Suprapubic skin (tissue), 4 donors: Measurements from ENCODE around the gene FAM89A. TPM values are rescaled to one million over a fixed set of nuclear protein-coding genes. Genes with fewer than 3 reads are reported as not detected.
"Not testable (repeated sequence)": the region's sequence is repeated elsewhere in the genome, so short reads cannot be mapped to it uniquely, and the experiment has no call there.

Experiments used
- DNase-seq, 2 donors: peaks; one replicate each; pipeline ENCODE4 v3.0.0-alpha.2; 2019; ENCODE audit warnings: low spot score in 2 of 2
- H3K27ac ChIP-seq: fragments of 200-600 bp; sonication (generic); one replicate; pipeline ENCODE4 v1.5.1; 2019
- H3K27me3 ChIP-seq: fragments of 200-600 bp; sonication (generic); one replicate; pipeline ENCODE4 v1.5.1; 2019
- H3K36me3 ChIP-seq: fragments of 200-600 bp; sonication (generic); one replicate; pipeline ENCODE4 v1.5.1; 2019
- H3K4me1 ChIP-seq: fragments of 200-600 bp; sonication (generic); one replicate; pipeline ENCODE4 v1.5.1; 2019
- H3K4me3 ChIP-seq: fragments of 200-600 bp; sonication (generic); one replicate; pipeline ENCODE4 v1.5.1; 2019; ENCODE audit warnings: mild to moderate bottlenecking
- H3K9me3 ChIP-seq: fragments of 200-600 bp; sonication (generic); one replicate; pipeline ENCODE4 v1.5.1; 2019
- EP300 ChIP-seq: sonication (generic); formaldehyde crosslinking; IDR thresholded peaks from one replicate; pipeline ENCODE4 v1.6.1; 2017; ENCODE audit warnings: antibody characterized with exemption
- POLR2A ChIP-seq, 2 donors: fragments of 450-650 bp; IDR thresholded peaks; one replicate each; pipeline ENCODE4 v1.6.1; 2017; ENCODE audit warnings: antibody characterized with exemption in 2 of 2, mild to moderate bottlenecking in 2 of 2, moderate library complexity in 2 of 2
- POLR2AphosphoS5 ChIP-seq, 3 donors: sonication (generic); formaldehyde crosslinking; IDR thresholded peaks; one replicate each; pipeline ENCODE4 v1.6.1; 2017; ENCODE audit warnings: antibody characterized with exemption in 3 of 3
- WGBS: methylation state at CpG from one replicate; pipeline ENCODE4 v1.1.5; 2018; 5-methylcytosine and 5-hydroxymethylcytosine counted together
- total RNA-seq, 4 donors: library from RNA; depleted of rRNA; stranded (reverse); fragments of >200 nt; gene quantifications; one replicate each; pipeline ENCODE4 v1.1.0, GENCODE V29; 2016
- TF ChIP-seq, protein P1 (sequence below), 2 donors: fragments of 200-600 bp in 1 of 2; fragments of 450-650 bp in 1 of 2; sonication (generic) in 1 of 2; IDR thresholded peaks; one replicate each; pipeline ENCODE4 v1.5.1; 2016 to 2019; ENCODE audit warnings: antibody characterized with exemption in 2 of 2, mild to moderate bottlenecking in 1 of 2, moderate library complexity in 1 of 2

The FAM89A gene
- total RNA-seq, 4 donors from 2014 or later, result 25.5 to 59.8 (median 49.7) TPM

DNA sequence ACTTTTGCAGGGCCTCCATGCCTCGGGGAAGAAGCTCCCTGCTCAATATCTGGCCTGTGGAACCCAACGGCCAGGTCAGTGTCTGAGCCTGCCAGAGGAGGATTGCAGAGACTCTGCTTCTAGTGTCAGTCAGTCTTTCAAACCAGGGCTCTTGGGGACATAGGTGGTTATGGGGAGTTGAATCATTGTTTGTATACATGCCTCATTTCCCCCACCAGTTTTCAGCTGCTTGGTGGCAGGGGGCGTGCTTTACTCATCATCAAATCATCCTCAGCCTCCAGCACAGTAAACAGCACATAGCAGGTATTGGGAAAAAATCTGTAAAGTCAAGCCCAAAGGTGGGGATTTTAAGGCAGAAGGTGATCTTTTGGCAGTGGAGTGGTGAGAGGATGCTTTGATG, 17.4 kb upstream of the FAM89A start:
- Histone ChIP-seq H3K4me1 (peaks cover 11% of the 10 kb centered on the region), H3K27me3 (peaks cover 3% of the 10 kb centered on the region), H3K9me3 (no peaks in the 10 kb centered on the region), H3K36me3 (no peaks in the 10 kb centered on the region), H3K27ac (no peak overlapping the region), H3K4me3 (no peak overlapping the region)
- DNase-seq, result no peak
- TF ChIP-seq POLR2AphosphoS5 (IDR thresholded peaks at IDR 0.05) (no peak), EP300 (no peak), POLR2A (IDR thresholded peaks at IDR 0.05) (no peak)
- TF ChIP-seq, protein P1, sequence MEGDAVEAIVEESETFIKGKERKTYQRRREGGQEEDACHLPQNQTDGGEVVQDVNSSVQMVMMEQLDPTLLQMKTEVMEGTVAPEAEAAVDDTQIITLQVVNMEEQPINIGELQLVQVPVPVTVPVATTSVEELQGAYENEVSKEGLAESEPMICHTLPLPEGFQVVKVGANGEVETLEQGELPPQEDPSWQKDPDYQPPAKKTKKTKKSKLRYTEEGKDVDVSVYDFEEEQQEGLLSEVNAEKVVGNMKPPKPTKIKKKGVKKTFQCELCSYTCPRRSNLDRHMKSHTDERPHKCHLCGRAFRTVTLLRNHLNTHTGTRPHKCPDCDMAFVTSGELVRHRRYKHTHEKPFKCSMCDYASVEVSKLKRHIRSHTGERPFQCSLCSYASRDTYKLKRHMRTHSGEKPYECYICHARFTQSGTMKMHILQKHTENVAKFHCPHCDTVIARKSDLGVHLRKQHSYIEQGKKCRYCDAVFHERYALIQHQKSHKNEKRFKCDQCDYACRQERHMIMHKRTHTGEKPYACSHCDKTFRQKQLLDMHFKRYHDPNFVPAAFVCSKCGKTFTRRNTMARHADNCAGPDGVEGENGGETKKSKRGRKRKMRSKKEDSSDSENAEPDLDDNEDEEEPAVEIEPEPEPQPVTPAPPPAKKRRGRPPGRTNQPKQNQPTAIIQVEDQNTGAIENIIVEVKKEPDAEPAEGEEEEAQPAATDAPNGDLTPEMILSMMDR (IDR thresholded peaks at IDR 0.05), result no peak
- 90% methylated on average over 3 of the region's 3 CpGs for WGBS

DNA sequence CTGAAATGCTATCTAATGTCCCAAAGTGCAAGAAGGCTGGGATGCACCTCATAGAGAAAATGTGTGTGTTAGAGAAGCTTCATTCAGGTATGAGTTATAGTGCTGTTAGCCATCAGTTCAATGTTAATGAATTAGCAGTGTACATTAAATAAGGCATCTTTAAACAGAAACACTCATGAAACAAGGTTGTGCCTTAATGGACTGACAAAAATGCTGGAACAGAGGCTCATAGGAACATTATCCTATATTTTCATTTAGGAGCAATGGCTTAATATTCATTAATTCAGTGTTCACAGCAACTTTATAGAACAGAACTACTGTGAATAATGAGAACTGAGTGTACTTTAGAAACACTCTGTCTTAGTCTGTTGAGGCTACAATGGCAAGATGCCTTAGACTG, 15.2 kb upstream of the FAM89A start:
- peaks cover 11% of the 10 kb centered on the region for H3K4me1 ChIP-seq

DNA sequence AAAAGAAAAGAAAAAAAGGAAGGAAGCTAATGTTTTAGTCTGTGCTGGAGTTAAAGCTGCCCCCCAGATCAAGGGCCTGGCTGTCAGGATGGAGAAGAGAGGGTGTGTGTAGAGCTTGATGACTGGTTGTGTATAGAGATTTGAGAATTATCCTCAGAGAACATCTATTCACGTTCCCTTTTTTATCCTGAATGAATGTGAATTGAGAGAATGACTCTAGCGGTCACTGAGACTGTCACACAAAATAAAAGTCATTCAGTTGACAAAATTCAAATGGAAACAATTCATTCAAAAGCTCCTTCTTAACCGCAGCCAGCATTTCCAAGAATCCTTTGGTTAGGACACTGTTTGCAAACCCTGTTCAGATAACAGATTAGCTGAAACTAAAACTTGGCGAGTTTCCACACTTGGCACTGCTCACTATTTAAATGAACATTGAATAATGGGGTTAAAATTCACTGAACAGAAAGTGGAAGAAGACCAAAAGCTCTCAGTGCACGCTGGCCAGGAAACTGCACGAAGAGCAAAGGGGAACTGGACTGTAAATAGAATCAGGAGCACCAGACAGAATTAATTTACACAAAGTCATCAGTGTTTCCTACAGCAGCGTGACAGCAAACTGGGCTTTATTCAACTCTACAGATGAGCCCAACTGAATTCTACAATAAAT, 13.6 kb upstream of the FAM89A start:
- DNase-seq, result no peak
- peaks cover 3% of the 10 kb centered on the region for H3K27me3 ChIP-seq
- 1% methylated on average over 7 of the region's 7 CpGs for WGBS
- H3K27ac ChIP-seq, result no peak overlapping the region
- TF ChIP-seq, protein P1 (IDR thresholded peaks at IDR 0.05), result no peak
- TF ChIP-seq EP300 (no peak), POLR2AphosphoS5 (IDR thresholded peaks at IDR 0.05) (no peak), POLR2A (IDR thresholded peaks at IDR 0.05) (no peak)
- peak overlapping the region; percentile 12 for H3K4me3 ChIP-seq
- H3K4me1 ChIP-seq, result peaks cover 11% of the 10 kb centered on the region
- no peaks in the 10 kb centered on the region for H3K9me3 ChIP-seq
- H3K36me3 ChIP-seq, result no peaks in the 10 kb centered on the region

More for the DNA sequence above, 15.2 kb upstream of the FAM89A start:
- Histone ChIP-seq H3K27me3 (peaks cover 3% of the 10 kb centered on the region), H3K36me3 (no peaks in the 10 kb centered on the region), H3K4me3 (no peak overlapping the region), H3K27ac (no peak overlapping the region), H3K9me3 (no peaks in the 10 kb centered on the region)
- DNase-seq, result no peak
- TF ChIP-seq EP300 (no peak), POLR2AphosphoS5 (IDR thresholded peaks at IDR 0.05) (no peak)
- TF ChIP-seq, protein P1 (IDR thresholded peaks at IDR 0.05), result no peak

DNA sequence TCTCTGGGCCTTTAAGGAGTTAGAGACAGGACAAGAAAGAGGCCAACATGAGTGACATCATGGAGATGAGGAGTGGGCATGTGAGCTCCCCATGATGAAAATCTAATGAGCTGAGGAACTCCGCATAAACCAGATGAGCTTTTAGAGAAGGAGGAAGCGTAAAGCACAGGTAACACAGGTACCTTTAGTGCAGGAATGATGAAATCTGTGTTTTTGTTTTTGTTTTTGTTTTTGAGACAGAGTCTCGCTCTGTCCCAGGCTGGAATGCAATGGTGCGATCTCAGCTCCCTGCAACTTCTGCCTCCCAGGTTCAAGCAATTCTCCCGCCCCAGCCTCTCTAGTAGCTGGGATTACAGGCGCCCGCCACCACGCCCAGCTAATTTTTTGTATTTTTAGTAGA, 12.7 kb upstream of the FAM89A start:
- Histone ChIP-seq H3K36me3 (no peaks in the 10 kb centered on the region), H3K27ac (no peak overlapping the region), H3K27me3 (peaks cover 4% of the 10 kb centered on the region), H3K4me1 (peaks cover 11% of the 10 kb centered on the region), H3K9me3 (no peaks in the 10 kb centered on the region), H3K4me3 (no peak overlapping the region)
- TF ChIP-seq EP300 (no peak), POLR2AphosphoS5 (IDR thresholded peaks at IDR 0.05) (no peak), POLR2A (IDR thresholded peaks at IDR 0.05) (no peak)
- TF ChIP-seq, protein P1 (IDR thresholded peaks at IDR 0.05), result no peak
- no peak for DNase-seq
- WGBS, result 93% methylated on average over 8 of the region's 8 CpGs

DNA sequence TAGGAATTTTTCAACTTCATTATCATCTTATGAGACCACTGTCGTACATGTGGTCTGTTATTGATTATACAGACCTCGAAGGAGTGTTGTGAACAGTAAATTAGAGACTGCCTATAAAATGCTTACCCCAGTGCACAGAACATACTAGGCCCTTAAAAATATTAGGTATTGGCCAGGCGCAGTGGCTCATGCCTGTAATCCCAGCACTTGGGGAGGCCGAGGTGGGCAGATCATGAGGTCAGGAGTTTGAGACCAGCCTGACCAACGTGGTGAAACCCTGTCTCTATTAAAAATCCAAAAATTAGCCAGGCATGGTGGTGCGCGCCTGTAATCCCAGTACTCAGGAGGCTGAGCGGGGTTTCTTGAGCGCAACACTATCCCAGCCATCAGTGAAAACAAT, 10.9 kb upstream of the FAM89A start:
- H3K27me3 ChIP-seq, DNase-seq, H3K27ac ChIP-seq, H3K36me3 ChIP-seq, H3K4me3 ChIP-seq, H3K9me3 ChIP-seq: not testable (repeated sequence)
- H3K4me1 ChIP-seq, result peaks cover 11% of the 10 kb centered on the region
- 88% methylated on average over 9 of the region's 9 CpGs for WGBS

DNA sequence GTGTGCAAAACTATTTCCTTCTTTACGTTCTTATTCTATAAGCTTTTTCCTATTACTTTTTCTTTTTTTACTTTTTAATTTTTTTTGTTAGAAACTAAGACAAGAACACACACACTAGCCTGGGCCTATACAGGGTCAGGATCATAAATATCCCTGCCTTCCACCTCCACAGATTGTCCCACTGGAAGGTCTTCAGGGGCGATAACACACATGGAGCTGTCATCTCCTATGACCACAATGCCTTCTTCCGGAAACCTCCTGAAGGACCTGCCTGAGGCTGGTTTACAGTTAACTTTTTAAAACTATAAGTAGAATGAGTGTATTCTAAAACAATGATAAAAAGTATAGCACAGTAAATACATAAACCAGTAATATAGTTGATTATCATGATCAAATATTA, 10.3 kb upstream of the FAM89A start:
- DNase-seq, result no peak
- 81% methylated on average over 3 of the region's 3 CpGs for WGBS
- Histone ChIP-seq H3K4me1 (peaks cover 11% of the 10 kb centered on the region), H3K4me3 (no peak overlapping the region), H3K27ac (no peak overlapping the region), H3K27me3 (peaks cover 9% of the 10 kb centered on the region), H3K9me3 (no peaks in the 10 kb centered on the region), H3K36me3 (no peaks in the 10 kb centered on the region)
- TF ChIP-seq, protein P1 (IDR thresholded peaks at IDR 0.05), result no peak
- no peak for TF ChIP-seq POLR2AphosphoS5 (IDR thresholded peaks at IDR 0.05)
- TF ChIP-seq EP300, result no peak
- TF ChIP-seq POLR2A (IDR thresholded peaks at IDR 0.05), result no peak
